Endothelial cell of umbilical vein (primary cell): ENCODE results near the gene OTUD5. TPM values are rescaled to one million over a fixed set of nuclear protein-coding genes. Genes with fewer than 3 reads are reported as not detected.

Experiments
- BruUV-seq: library from RNA; stranded (reverse); fragments of 400-500 nt; replicated peaks from 2 replicates; lab custom pipeline; 2021; lab: Mats Ljungman, UMichigan
- CTCF ChIA-PET: fragments of 300-600, 350-600 bp; sonication (Branson Sonifier 250); formaldehyde crosslinking; loops from one replicate; lab custom pipeline; 2021; ENCODE audit warnings: antibody characterized with exemption, inconsistent platforms; lab: Charles Lee
- POLR2A ChIA-PET: fragments of 300-600, 350-600 bp; sonication (Branson Sonifier 250); formaldehyde crosslinking; loops from one replicate; lab custom pipeline; 2021; ENCODE audit warnings: antibody characterized with exemption, inconsistent platforms; lab: Charles Lee
- DNase-seq: peaks from one replicate; pipeline ENCODE4 v3.0.0-alpha.2; 2011; ENCODE audit warnings: low read depth, low spot score
- FAIRE-seq: peaks from 2 replicates; lab custom pipeline; 2011; peaks lifted over from hg19 to GRCh38; lab: Jason Lieb, UNC
- H2AFZ ChIP-seq: 2 replicates; pipeline ENCODE4 v1.6.0; 2012; ENCODE audit warnings: low read depth, low read length, control low read depth, inconsistent platforms
- H3K27ac ChIP-seq: 2 replicates; pipeline ENCODE4 v1.5.1; 2011; ENCODE audit warnings: low read depth, mild to moderate bottlenecking, control low read depth, low read length, moderate library complexity; ENCODE audit not compliant: insufficient read depth
- H3K27me3 ChIP-seq, 2 experiments: 2 replicates each; pipeline versions ENCODE4 v1.6.0 to v1.6.1; 2011; ENCODE audit warnings: low read length in 2 of 2, mixed read lengths in 1 of 2; ENCODE audit not compliant: control insufficient read depth in 2 of 2, insufficient read depth in 2 of 2
- H3K36me3 ChIP-seq, 2 experiments: 2 replicates in 1 of 2; 3 replicates in 1 of 2; pipeline ENCODE4 v1.5.1; 2011; ENCODE audit warnings: low read length in 2 of 2, mild to moderate bottlenecking in 1 of 2, moderate library complexity in 1 of 2; ENCODE audit not compliant: control insufficient read depth in 2 of 2, insufficient read depth in 2 of 2; ENCODE audit errors: extremely low read depth in 1 of 2
- H3K4me1 ChIP-seq: 3 replicates; pipeline ENCODE4 v1.5.1; 2011; ENCODE audit warnings: mild to moderate bottlenecking, low read length; ENCODE audit not compliant: control insufficient read depth, insufficient read depth; ENCODE audit errors: extremely low read depth
- H3K4me2 ChIP-seq: 2 replicates; pipeline ENCODE4 v1.6.1; 2011; ENCODE audit warnings: low read length, control low read depth, mixed read lengths; ENCODE audit not compliant: insufficient read depth
- H3K4me3 ChIP-seq, 3 experiments: fragments of 200-600 bp in 1 of 3; sonication (generic), shearing (Covaris generic) in 1 of 3; replicated peaks in 1 of 3; 2 replicates each; pipeline ENCODE4 v1.5.1; 2011 to 2016; ENCODE audit warnings: control low read depth in 3 of 3, low read length in 3 of 3, mild to moderate bottlenecking in 2 of 3, inconsistent platforms in 1 of 3, low read depth in 1 of 3, moderate library complexity in 1 of 3; ENCODE audit not compliant: insufficient read depth in 1 of 3
- H3K79me2 ChIP-seq: 2 replicates; pipeline ENCODE4 v1.6.0; 2012; ENCODE audit warnings: low read length, inconsistent platforms; ENCODE audit not compliant: control insufficient read depth, insufficient read depth
- H3K9ac ChIP-seq: replicated peaks from 2 replicates; pipeline ENCODE3; 2011; ENCODE audit warnings: low read length, control low read depth; ENCODE audit not compliant: insufficient read depth; ENCODE audit errors: extremely low read depth
- H3K9me1 ChIP-seq: replicated peaks from 3 replicates; pipeline ENCODE4 v1.6.0; 2011; ENCODE audit warnings: mild to moderate bottlenecking, low read length; ENCODE audit not compliant: control insufficient read depth, insufficient read depth; ENCODE audit errors: extremely low read depth
- H3K9me3 ChIP-seq: replicated peaks from 2 replicates; pipeline ENCODE4 v1.5.1; 2012; ENCODE audit warnings: low read length, inconsistent platforms; ENCODE audit not compliant: control insufficient read depth, insufficient read depth
- H4K20me1 ChIP-seq: replicated peaks from 2 replicates; pipeline ENCODE3; 2011; ENCODE audit warnings: mild to moderate bottlenecking, low read length; ENCODE audit not compliant: control insufficient read depth, insufficient read depth; ENCODE audit errors: extremely low read depth
- EZH2 ChIP-seq: IDR thresholded peaks from 2 replicates; pipeline ENCODE4 v1.6.1; 2012; ENCODE audit warnings: borderline replicate concordance, low read depth, mild to moderate bottlenecking, moderate library complexity, low read length, inconsistent platforms; ENCODE audit not compliant: severe bottlenecking
- FOS ChIP-seq: IDR thresholded peaks from 2 replicates; pipeline ENCODE4 v1.6.1; 2011; ENCODE audit warnings: mild to moderate bottlenecking, low read length, moderate library complexity, borderline replicate concordance; ENCODE audit not compliant: insufficient read depth
- GATA2 ChIP-seq: IDR thresholded peaks from 2 replicates; pipeline ENCODE4 v1.7.0; 2011; ENCODE audit warnings: low read depth, mild to moderate bottlenecking, moderate library complexity, mixed read lengths, low read length; ENCODE audit not compliant: insufficient read length, insufficient read depth
- JUN ChIP-seq: IDR thresholded peaks from 2 replicates; pipeline ENCODE4 v1.6.1; 2011; ENCODE audit warnings: borderline replicate concordance, low read depth; ENCODE audit not compliant: insufficient read length, insufficient read depth
- MYC ChIP-seq: IDR thresholded peaks from one replicate; pipeline ENCODE4 v1.6.1; 2011; ENCODE audit warnings: mild to moderate bottlenecking, low read depth, low read length
- POLR2A ChIP-seq: IDR thresholded peaks from 2 replicates; pipeline ENCODE4 v1.6.1; 2012; ENCODE audit warnings: low read depth, mild to moderate bottlenecking, control low read depth, low read length
- POLR2AphosphoS5 ChIP-seq: IDR thresholded peaks from 2 replicates; pipeline ENCODE4 v1.6.1; 2012; ENCODE audit warnings: low read depth, mild to moderate bottlenecking, control low read depth, low read length, moderate library complexity; ENCODE audit not compliant: insufficient read depth
- dilution Hi-C: fragments of 300-500 bp; cut with MboI; formaldehyde crosslinking; loops from one replicate; pipeline ENCODE4 v1.15.0; 2019; ENCODE audit warnings: low sequenced_read_pairs; ENCODE audit not compliant: extremely low pct_ligation_motif_present
- intact Hi-C: fragments of 100-400 bp; cut with micrococcal nuclease; formaldehyde crosslinking; loops from one replicate; pipeline ENCODE4 v1.10.0; 2022
- polyA plus RNA-seq, 4 experiments: library from polyadenylated mRNA; depleted of rRNA in 3 of 4; stranded (reverse) in 3 of 4; unstranded in 1 of 4; fragments of >200 nt; gene quantifications; 2 replicates each; pipeline versions ENCODE4 v1.2.1 to v1.2.3, GENCODE V29; 2011 to 2012; ENCODE audit warnings: missing spikeins in 1 of 4
- total RNA-seq: library from RNA; stranded (reverse); gene quantifications from 2 replicates; pipeline ENCODE4 v1.2.3, GENCODE V29; 2021
- TF ChIP-seq, protein P1 (sequence below): IDR thresholded peaks from 2 replicates; pipeline ENCODE4 v1.6.1; 2011; ENCODE audit not compliant: insufficient read depth, insufficient read length
- TF ChIP-seq, protein P2 (sequence below), 2 donors: IDR thresholded peaks; 1 replicate in 1 of 2; 2 replicates in 1 of 2; pipeline ENCODE4 v1.5.1; 2011; ENCODE audit warnings: low read length in 2 of 2, mild to moderate bottlenecking in 2 of 2, moderate library complexity in 2 of 2, control low read depth in 1 of 2, inconsistent platforms in 1 of 2, low read depth in 1 of 2; ENCODE audit not compliant: insufficient read depth in 1 of 2; ENCODE audit errors: extremely low read depth in 1 of 2

Gene OTUD5
- total and polyA plus RNA-seq, 2 donors (not counting 3 experiments of a cell fraction or from before 2014, with no cell fraction given) = 44.3 to 44.6 TPM

DNA sequence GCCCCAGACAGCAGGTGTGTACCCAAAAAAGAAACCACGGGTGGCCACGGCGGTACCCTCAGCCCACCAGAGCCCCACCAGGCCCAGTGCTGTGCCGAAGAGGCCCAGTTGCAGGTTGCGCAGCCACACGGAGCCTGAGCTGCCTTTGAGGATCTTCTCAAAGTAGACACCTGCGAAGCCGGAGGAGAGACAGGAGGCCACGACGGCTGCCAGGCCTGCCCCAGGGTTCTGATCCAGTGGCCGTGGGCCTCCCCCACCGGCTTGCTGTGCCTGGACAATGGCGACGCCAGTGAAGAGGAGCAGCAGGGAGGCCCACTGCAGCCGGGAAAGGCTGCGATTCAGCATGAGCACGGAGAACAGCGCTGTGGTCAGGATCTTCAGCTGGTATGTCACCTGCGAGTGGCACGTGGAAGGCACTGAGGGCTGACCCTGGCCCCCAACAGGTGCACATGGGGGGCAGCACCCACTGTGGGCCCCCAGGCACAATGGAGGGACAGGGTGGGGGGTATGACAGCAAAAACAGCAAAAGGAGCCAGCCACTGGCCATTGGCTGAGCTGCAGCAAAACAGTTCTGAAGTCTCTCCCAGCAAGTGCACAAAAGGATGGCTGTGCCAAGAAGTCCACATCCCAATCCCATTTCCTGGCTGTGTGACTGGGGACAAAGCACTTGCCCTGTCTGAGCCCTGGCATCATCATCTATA, 52.2 kb downstream of the OTUD5 start:
- H3K9me3 ChIP-seq = no peaks in the 10 kb centered on the region
- BruUV-seq = no TSS peak
- ChIA-PET POLR2A (no interaction called here), CTCF (no interaction called here)
- H3K4me1 ChIP-seq = peaks cover 1% of the 10 kb centered on the region
- H3K36me3 ChIP-seq = peaks cover 0 to 10% of the 10 kb centered on the region in 2 experiments
- H4K20me1 ChIP-seq = no peaks in the 10 kb centered on the region
- FAIRE-seq = no peak
- dilution Hi-C loops (no loop called here), intact Hi-C loops (no loop called here)
- no peak for DNase-seq
- H3K4me2 ChIP-seq = no peak overlapping the region
- no peak overlapping the region for H3K4me3 ChIP-seq
- no peaks in the 10 kb centered on the region for H3K9me1 ChIP-seq
- H2AFZ ChIP-seq = no peak overlapping the region
- no peak overlapping the region for H3K9ac ChIP-seq
- TF ChIP-seq, protein P1, sequence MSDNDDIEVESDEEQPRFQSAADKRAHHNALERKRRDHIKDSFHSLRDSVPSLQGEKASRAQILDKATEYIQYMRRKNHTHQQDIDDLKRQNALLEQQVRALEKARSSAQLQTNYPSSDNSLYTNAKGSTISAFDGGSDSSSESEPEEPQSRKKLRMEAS = no peak
- TF ChIP-seq POLR2AphosphoS5 = no peak
- TF ChIP-seq EZH2 = no peak
- TF ChIP-seq JUN = no peak
- TF ChIP-seq MYC = no peak
- TF ChIP-seq GATA2 = no peak
- TF ChIP-seq FOS = no peak
- TF ChIP-seq, protein P2, sequence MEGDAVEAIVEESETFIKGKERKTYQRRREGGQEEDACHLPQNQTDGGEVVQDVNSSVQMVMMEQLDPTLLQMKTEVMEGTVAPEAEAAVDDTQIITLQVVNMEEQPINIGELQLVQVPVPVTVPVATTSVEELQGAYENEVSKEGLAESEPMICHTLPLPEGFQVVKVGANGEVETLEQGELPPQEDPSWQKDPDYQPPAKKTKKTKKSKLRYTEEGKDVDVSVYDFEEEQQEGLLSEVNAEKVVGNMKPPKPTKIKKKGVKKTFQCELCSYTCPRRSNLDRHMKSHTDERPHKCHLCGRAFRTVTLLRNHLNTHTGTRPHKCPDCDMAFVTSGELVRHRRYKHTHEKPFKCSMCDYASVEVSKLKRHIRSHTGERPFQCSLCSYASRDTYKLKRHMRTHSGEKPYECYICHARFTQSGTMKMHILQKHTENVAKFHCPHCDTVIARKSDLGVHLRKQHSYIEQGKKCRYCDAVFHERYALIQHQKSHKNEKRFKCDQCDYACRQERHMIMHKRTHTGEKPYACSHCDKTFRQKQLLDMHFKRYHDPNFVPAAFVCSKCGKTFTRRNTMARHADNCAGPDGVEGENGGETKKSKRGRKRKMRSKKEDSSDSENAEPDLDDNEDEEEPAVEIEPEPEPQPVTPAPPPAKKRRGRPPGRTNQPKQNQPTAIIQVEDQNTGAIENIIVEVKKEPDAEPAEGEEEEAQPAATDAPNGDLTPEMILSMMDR (IDR thresholded peaks at IDR 0.05; ENCODE audit: extremely low read depth in 1 of 2, insufficient read depth in 1 of 2, low read depth in 1 of 2, low read length in 2 of 2) = no peak
- no peak for TF ChIP-seq POLR2A
- H3K27ac ChIP-seq = no peak overlapping the region
- H3K79me2 ChIP-seq = peaks cover 7% of the 10 kb centered on the region
- no peaks in the 10 kb centered on the region for H3K27me3 ChIP-seq
